ENCODE measurements around the gene ARFGEF3.
A peak's percentile ranks its signal among the peaks of the same experiment; 100 is the strongest.

ARFGEF3 gene

GRCh38 chr6:138267971-138268895 is 106.5 kb downstream of the ARFGEF3 start:
- no peak overlapping the region for H3K4me3 ChIP-seq (ENCODE audit: low read length)
- DNase-seq (ENCODE audit: low read depth), result no peak
- TF ChIP-seq CTCF (conservative IDR thresholded peaks at IDR 0.05; ENCODE audit: low read length), result no peak

GRCh38 chr6:138271451-138271850 is 109.7 kb downstream of the ARFGEF3 start:
- TF ChIP-seq CTCF (conservative IDR thresholded peaks at IDR 0.05; ENCODE audit: low read length), result no peak
- no peak overlapping the region for H3K4me3 ChIP-seq (ENCODE audit: low read length)
- DNase-seq (ENCODE audit: low read depth), result no peak

GRCh38 chr6:138272533-138273315 is 111.0 kb downstream of the ARFGEF3 start:
- no peak for TF ChIP-seq CTCF (conservative IDR thresholded peaks at IDR 0.05; ENCODE audit: low read length)
- DNase-seq (ENCODE audit: low read depth), result no peak
- no peak overlapping the region for H3K4me3 ChIP-seq (ENCODE audit: low read length)

GRCh38 chr6:138275976-138276375 is 114.2 kb downstream of the ARFGEF3 start:
- no peak for TF ChIP-seq CTCF (conservative IDR thresholded peaks at IDR 0.05; ENCODE audit: low read length)
- no peak overlapping the region for H3K4me3 ChIP-seq (ENCODE audit: low read length)
- no peak for DNase-seq (ENCODE audit: low read depth)

GRCh38 chr6:138277835-138278234 is 116.1 kb downstream of the ARFGEF3 start:
- TF ChIP-seq CTCF (conservative IDR thresholded peaks at IDR 0.05; ENCODE audit: low read length), result no peak
- DNase-seq (ENCODE audit: low read depth), result no peak
- H3K4me3 ChIP-seq (ENCODE audit: low read length), result no peak overlapping the region

GRCh38 chr6:138278326-138278725 is 116.6 kb downstream of the ARFGEF3 start:
- peak; percentile 23 for DNase-seq (ENCODE audit: low read depth)
- no peak overlapping the region for H3K4me3 ChIP-seq (ENCODE audit: low read length)
- TF ChIP-seq CTCF (conservative IDR thresholded peaks at IDR 0.05; ENCODE audit: low read length), result peak; percentile 52
